Adrenal gland (tissue), 5 donors: Measurements from ENCODE around the gene CNFN.
A peak's percentile ranks its signal among the peaks of the same experiment; 100 is the strongest.

Source experiments
- CTCF ChIP-seq, 6 experiments: fragments of 450-650 bp in 4 of 6; fragments of 200-600 bp in 2 of 6; sonication (generic) in 1 of 6; IDR thresholded peaks; 1 replicate in 5 of 6; 2 replicates in 1 of 6; pipeline versions ENCODE4 v1.5.1 to v1.8.0; 2016 to 2021; ENCODE audit warnings: antibody characterized with exemption in 6 of 6, mild to moderate bottlenecking in 2 of 6, moderate library complexity in 1 of 6
- POLR2A ChIP-seq, 2 donors: fragments of 450-650 bp; IDR thresholded peaks; one replicate each; pipeline ENCODE4 v1.6.1; 2017; ENCODE audit warnings: antibody characterized with exemption in 2 of 2, mild to moderate bottlenecking in 2 of 2, moderate library complexity in 1 of 2
- donor health status: DM: no; HTN: no; CAD: no.

- TF ChIP-seq CTCF (IDR thresholded peaks at IDR 0.05) (no peak), POLR2A (IDR thresholded peaks at IDR 0.05) (peak in 1 of 2 donors; percentile 9)
Measured at GRCh38 chr19:42422901-42423461, 32.9 kb upstream of the CNFN start.
